GM19193 (cell line): Measurements from ENCODE around the gene CXCL9.

Experiments
- POLR2A ChIP-seq: IDR thresholded peaks from 4 replicates; pipeline ENCODE4 v1.6.1; 2011; ENCODE audit not compliant: insufficient read depth, insufficient read length; ENCODE audit errors: extremely low read depth

The CXCL9 gene

DNA sequence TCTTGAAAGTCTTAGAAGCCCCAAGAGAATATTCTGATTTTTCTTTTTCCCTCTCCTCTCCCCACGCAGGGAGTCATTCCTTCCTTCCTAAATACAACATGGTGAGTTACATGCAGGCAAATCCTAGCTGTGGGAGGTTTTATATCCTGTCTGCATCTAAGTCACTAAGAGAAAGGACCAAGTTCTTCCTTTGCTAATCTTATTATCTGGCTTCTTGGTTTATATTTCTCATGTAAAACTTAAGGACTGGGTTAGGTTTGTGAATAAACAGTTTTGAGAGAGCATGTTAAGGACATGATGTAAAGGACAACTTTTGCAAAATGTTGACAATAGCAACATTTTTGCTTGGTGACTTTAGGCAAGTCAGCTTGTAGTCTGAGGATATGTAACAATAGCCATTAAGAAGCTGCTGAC is 5.1 kb upstream of the CXCL9 start:
- no peak for TF ChIP-seq POLR2A

GRCh38 chr4:76011700-76012387 is 4.5 kb upstream of the CXCL9 start:
- TF ChIP-seq POLR2A = no peak

DNA sequence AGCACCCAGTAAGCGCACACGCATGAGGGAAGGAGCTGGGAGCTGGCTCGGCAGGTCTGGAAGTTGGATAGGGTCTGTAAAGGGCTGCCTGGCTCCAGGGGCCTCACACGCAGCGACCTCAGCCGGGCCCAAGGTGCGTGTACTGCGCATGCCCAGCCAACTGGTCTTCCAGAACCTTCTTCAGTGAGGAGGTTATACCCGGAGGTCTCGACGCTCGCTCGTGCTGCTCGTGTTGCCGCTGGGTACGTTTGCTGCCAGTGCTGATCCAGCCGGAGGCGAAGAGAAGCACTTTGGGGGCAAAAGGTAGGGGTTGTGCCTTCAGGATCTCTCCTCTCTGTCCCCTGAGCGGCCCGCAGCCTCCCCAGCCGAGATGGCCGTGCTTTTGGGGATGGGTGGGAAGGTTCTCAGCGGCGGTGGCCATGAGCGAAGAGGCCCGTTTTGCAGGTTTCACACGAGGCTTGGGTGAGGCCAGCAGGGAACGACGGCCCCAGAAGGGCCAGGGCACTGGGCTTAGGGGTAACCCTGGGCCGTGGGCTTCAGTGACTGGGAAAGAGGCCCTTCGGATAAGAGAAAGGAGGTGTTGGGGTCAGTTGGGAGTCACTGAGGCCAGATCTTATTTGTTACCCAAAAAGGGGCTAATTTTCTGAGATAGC is 3.8 kb upstream of the CXCL9 start:
- no peak for TF ChIP-seq POLR2A

DNA sequence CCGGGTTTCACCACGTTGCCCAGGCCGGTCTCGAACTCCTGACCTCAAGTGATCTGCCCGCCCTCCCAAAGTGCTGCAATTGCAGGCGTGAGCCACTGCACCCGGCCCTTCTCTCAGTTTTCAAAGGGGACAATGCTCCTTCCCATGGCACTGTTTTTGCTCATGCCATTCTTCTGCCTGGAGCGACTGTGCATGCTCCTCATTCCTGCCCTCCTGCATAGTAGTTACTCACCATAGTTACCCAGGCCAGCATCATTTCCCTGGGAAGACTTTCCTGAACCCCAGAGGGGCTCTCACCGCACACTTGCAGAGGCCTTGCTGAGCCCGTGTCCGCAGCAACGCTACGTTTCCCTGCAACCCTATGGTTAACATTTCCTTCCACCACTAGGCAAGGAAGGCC is 3.3 kb upstream of the CXCL9 start:
- no peak for TF ChIP-seq POLR2A

- TF ChIP-seq POLR2A = no peak
These were observed 2.0 kb upstream of the CXCL9 start for GRCh38 chr4:76009311-76009710.

GRCh38 chr4:76003620-76004019 is 3.7 kb downstream of the CXCL9 start:
- no peak for TF ChIP-seq POLR2A

GRCh38 chr4:76003035-76003434 is 4.3 kb downstream of the CXCL9 start:
- no peak for TF ChIP-seq POLR2A

DNA sequence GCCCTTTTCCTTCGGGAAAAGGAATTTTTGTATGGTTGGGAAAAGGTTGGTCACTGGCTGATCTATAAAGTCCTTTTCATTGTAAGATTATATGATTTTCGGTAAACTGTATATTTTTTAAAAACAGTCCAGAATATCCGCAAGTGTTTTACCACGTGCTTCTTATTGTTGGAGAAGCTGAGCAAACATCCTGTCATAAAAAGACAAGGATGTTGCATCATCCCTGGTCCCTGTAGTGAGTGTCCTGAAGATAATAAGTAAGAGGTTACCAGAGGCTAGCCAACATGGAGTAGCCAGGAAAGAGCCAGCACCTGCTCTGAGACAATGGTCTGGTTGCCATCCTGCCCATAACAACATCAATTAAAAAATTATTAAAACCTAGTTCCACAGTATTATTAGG is 5.1 kb downstream of the CXCL9 start:
- TF ChIP-seq POLR2A = no peak

GRCh38 chr4:76001700-76002099 is 5.6 kb downstream of the CXCL9 start:
- TF ChIP-seq POLR2A = no peak

GRCh38 chr4:76000279-76000678 is 7.0 kb downstream of the CXCL9 start:
- TF ChIP-seq POLR2A = no peak

GRCh38 chr4:75997946-75998345 is 9.4 kb downstream of the CXCL9 start:
- TF ChIP-seq POLR2A = no peak

- TF ChIP-seq POLR2A = no peak
These were observed 10.2 kb downstream of the CXCL9 start for GRCh38 chr4:75997081-75997480.

DNA sequence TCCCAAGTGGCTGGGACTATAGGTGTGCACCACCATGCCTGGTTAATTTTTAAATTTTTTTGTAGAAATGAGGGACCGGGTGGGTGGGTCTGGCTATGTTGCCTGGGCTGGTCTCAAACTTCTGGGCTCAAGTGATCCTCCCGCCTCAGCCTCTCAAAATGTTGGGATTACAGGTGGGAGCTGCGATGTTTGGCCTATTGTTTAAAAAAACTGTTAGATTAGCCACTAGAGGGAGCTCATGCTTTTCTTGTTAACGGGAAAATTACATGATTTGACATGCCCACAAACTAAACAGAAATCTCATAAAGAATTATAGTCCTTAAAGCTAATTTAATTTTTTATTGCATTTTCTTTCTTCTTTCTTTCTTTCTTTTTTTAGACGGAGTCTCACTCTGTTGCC is 11.6 kb downstream of the CXCL9 start:
- no peak for TF ChIP-seq POLR2A

- no peak for TF ChIP-seq POLR2A
These were observed 14.8 kb downstream of the CXCL9 start for GRCh38 chr4:75992462-75992861.

- TF ChIP-seq POLR2A = no peak
These were observed 17.3 kb downstream of the CXCL9 start for GRCh38 chr4:75989846-75990528.

- TF ChIP-seq POLR2A = no peak
These were observed 22.2 kb downstream of the CXCL9 start for GRCh38 chr4:75985116-75985515.
